OCI-LY7 (cell line): ENCODE results near the gene CXCL5. TPM values are rescaled to one million over a fixed set of nuclear protein-coding genes. Genes with fewer than 3 reads are reported as not detected.
"Not testable (repeated sequence)": the region's sequence is repeated elsewhere in the genome, so short reads cannot be mapped to it uniquely, and the experiment has no call there.

Source experiments
- BruUV-seq: library from RNA; stranded (reverse); fragments of 400-500 nt; replicated peaks from 2 replicates; lab custom pipeline; 2021; lab: Mats Ljungman, UMichigan
- CTCF ChIA-PET: fragments of 300-600 bp; sonication (Branson Sonifier 250); formaldehyde crosslinking; loops from one replicate; lab custom pipeline; 2022; ENCODE audit warnings: antibody characterized with exemption; ENCODE audit not compliant: unreplicated experiment; lab: Charles Lee
- POLR2A ChIA-PET: fragments of 300-600 bp; sonication (Branson Sonifier 250); formaldehyde crosslinking; loops from one replicate; lab custom pipeline; 2022; ENCODE audit warnings: antibody characterized with exemption; lab: Charles Lee
- DNase-seq: peaks from one replicate; pipeline ENCODE4 v3.0.0-alpha.2; 2015; ENCODE audit warnings: low spot score
- H2AFZ ChIP-seq: fragments of 200-600 bp; sonication (generic), shearing (Covaris generic); 2 replicates; pipeline ENCODE4 v1.6.1; 2014; ENCODE audit warnings: mild to moderate bottlenecking, antibody characterized with exemption, low read length, moderate library complexity
- H3K27ac ChIP-seq: fragments of 200-600 bp; sonication (generic); 2 replicates; pipeline ENCODE4 v1.5.1; 2014; ENCODE audit warnings: mixed run types, low read depth, mild to moderate bottlenecking, moderate library complexity, low read length, inconsistent platforms; ENCODE audit not compliant: poor library complexity, severe bottlenecking
- H3K36me3 ChIP-seq: fragments of 200-600 bp; sonication (generic); 2 replicates; pipeline ENCODE4 v1.6.1; 2014; ENCODE audit warnings: mild to moderate bottlenecking, antibody characterized with exemption, low read length, moderate library complexity, mixed read lengths; ENCODE audit not compliant: insufficient read depth
- H3K4me1 ChIP-seq: fragments of 200-600 bp; sonication (generic); 2 replicates; pipeline ENCODE4 v1.5.1; 2014; ENCODE audit warnings: mild to moderate bottlenecking, low read length; ENCODE audit not compliant: insufficient read depth, poor library complexity, severe bottlenecking
- H3K4me2 ChIP-seq: fragments of 200-600 bp; sonication (generic); 2 replicates; pipeline ENCODE4 v1.6.1; 2014; ENCODE audit warnings: mild to moderate bottlenecking, low read length
- H3K4me3 ChIP-seq: fragments of 200-600 bp; sonication (generic); 2 replicates; pipeline ENCODE4 v1.5.1; 2014; ENCODE audit warnings: mild to moderate bottlenecking, low read depth, low read length; ENCODE audit not compliant: poor library complexity, severe bottlenecking
- H3K79me2 ChIP-seq: fragments of 200-600 bp; sonication (generic); 2 replicates; pipeline ENCODE4 v1.6.1; 2016; ENCODE audit warnings: low read depth, mild to moderate bottlenecking, low read length, moderate library complexity, mixed read lengths; ENCODE audit not compliant: insufficient read depth
- H3K9me2 ChIP-seq: fragments of 200-600 bp; sonication (generic); 2 replicates; pipeline ENCODE4 v1.6.1; 2016; ENCODE audit warnings: mild to moderate bottlenecking, low read length, mixed read lengths; ENCODE audit not compliant: insufficient read depth
- H3K9me3 ChIP-seq: fragments of 200-600 bp; sonication (generic); 2 replicates; pipeline ENCODE4 v1.6.1; 2014; ENCODE audit warnings: mild to moderate bottlenecking, mixed run types, low read length, mixed read lengths
- H4K20me1 ChIP-seq: fragments of 200-600 bp; sonication (generic); 2 replicates; pipeline ENCODE4 v1.6.1; 2014; ENCODE audit warnings: mild to moderate bottlenecking, antibody characterized with exemption, low read length, moderate library complexity, mixed read lengths; ENCODE audit not compliant: insufficient read depth
- CTCF ChIP-seq: fragments of 200-600 bp; sonication (generic); conservative IDR thresholded peaks from 2 replicates; pipeline ENCODE4 v1.5.1; 2014; ENCODE audit warnings: mild to moderate bottlenecking, antibody characterized with exemption, low read length, moderate library complexity, mixed read lengths
- EZH2phosphoT487 ChIP-seq: fragments of 200-600 bp; sonication (generic); IDR thresholded peaks from 2 replicates; pipeline ENCODE4 v1.6.1; 2018; ENCODE audit warnings: low read depth, borderline replicate concordance, mild to moderate bottlenecking, mixed run types, antibody characterized with exemption, low read length, moderate library complexity, mixed read lengths
- intact Hi-C: fragments of 100-400 bp; cut with micrococcal nuclease; formaldehyde crosslinking; loops from one replicate; pipeline ENCODE4 v1.10.0; 2022; ENCODE audit not compliant: unreplicated experiment
- total RNA-seq, 2 experiments: library from RNA; depleted of rRNA in 1 of 2; stranded (reverse); fragments of >200 nt in 1 of 2; shearing (Covaris generic) in 1 of 2; gene quantifications; 2 replicates each; pipeline ENCODE4 v1.2.3, GENCODE V29; 2014 to 2022

Gene CXCL5
- total RNA-seq, 2 experiments from 2014 or later: not detected

- no TSS peak for BruUV-seq
- CTCF ChIA-PET: no interaction called here
Measured at GRCh38 chr4:73952352-73952751, 46.1 kb downstream of the CXCL5 start.

DNA sequence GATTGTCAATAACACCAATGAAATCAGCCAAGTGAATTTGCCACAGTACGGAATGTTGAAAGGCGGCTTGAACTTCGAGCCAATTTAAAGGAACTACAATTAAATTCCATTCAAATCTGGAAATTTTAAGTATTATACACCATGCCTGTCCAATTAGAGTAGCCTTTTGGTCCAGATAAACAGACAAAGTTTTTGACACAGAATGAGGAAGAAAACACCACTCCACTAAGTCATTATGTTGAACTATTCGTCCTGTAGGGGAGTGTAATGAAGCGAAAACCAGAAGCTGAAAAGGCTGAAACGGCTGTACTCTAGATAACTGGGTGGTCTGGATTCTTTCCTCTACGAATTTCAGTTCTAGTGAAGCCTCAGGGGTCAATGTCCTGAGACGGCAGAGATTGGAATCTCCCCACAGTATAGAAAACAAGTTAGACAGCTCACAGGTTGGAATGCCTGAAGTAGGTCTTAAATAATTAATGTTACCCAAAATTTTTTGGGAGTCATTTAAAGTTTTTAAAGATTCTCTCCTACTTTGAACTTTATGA is 48.0 kb downstream of the CXCL5 start:
- DNase-seq, POLR2A ChIA-PET: not testable (repeated sequence)

More at GRCh38 chr4:73952352-73952751, 46.1 kb downstream of the CXCL5 start:
- Histone ChIP-seq H3K9me2 (no peaks in the 10 kb centered on the region), H3K4me2 (no peak overlapping the region), H3K36me3 (no peaks in the 10 kb centered on the region), H3K4me1 (no peaks in the 10 kb centered on the region), H4K20me1 (no peaks in the 10 kb centered on the region), H3K79me2 (no peaks in the 10 kb centered on the region), H3K9me3 (no peaks in the 10 kb centered on the region), H3K4me3 (no peak overlapping the region), H3K27ac (no peak overlapping the region), H2AFZ (no peak overlapping the region)
- intact Hi-C loops: no loop called here
- no peak for DNase-seq
- TF ChIP-seq EZH2phosphoT487: no peak
- no peak for TF ChIP-seq CTCF
- POLR2A ChIA-PET: no interaction called here

GRCh38 chr4:73948990-73949706 is 49.3 kb downstream of the CXCL5 start:
- no peaks in the 10 kb centered on the region for H3K79me2 ChIP-seq
- intact Hi-C loops: no loop called here
- no peak overlapping the region for H2AFZ ChIP-seq
- BruUV-seq: no TSS peak
- no peaks in the 10 kb centered on the region for H3K9me2 ChIP-seq
- H3K4me2 ChIP-seq: no peak overlapping the region
- H3K9me3 ChIP-seq: no peaks in the 10 kb centered on the region
- ChIA-PET POLR2A (interaction anchor here (1.1 kb wide), 1 partner anchor 30 kb away, joined by 4 read pairs; no protein-coding TSS in a partner anchor), CTCF (no interaction called here)
- no peak for TF ChIP-seq CTCF
- no peak for TF ChIP-seq EZH2phosphoT487
- DNase-seq: no peak
- H4K20me1 ChIP-seq: no peaks in the 10 kb centered on the region
- H3K36me3 ChIP-seq: no peaks in the 10 kb centered on the region
- no peak overlapping the region for H3K27ac ChIP-seq
- no peak overlapping the region for H3K4me3 ChIP-seq
- H3K4me1 ChIP-seq: no peaks in the 10 kb centered on the region

More for the DNA sequence above, 48.0 kb downstream of the CXCL5 start:
- H4K20me1 ChIP-seq, H3K36me3 ChIP-seq, H3K4me3 ChIP-seq, BruUV-seq, H3K4me1 ChIP-seq, H3K4me2 ChIP-seq, CTCF ChIA-PET, H2AFZ ChIP-seq, H3K9me2 ChIP-seq, H3K9me3 ChIP-seq, H3K27ac ChIP-seq, intact Hi-C loops, H3K79me2 ChIP-seq: not testable (repeated sequence)
